Gastrocnemius medialis (tissue), 4 donors: ENCODE measurements around the gene IL9. TPM values are rescaled to one million over a fixed set of nuclear protein-coding genes. Genes with fewer than 3 reads are reported as not detected.

ENCODE experiments used
- ATAC-seq, 2 donors: fragments of 150-250 bp; one replicate each; pipeline ENCODE4 v1.9.1; 2016
- DNase-seq, 2 donors: peaks; one replicate each; pipeline ENCODE4 v3.0.0-alpha.2; 2019
- H3K27ac ChIP-seq, 4 donors: fragments of 200-600 bp; sonication (generic); 1 replicate in 1 of 4; 2 replicates in 3 of 4; pipeline ENCODE4 v1.5.1; 2016 to 2018; ENCODE audit warnings: mild to moderate bottlenecking in 2 of 4, moderate library complexity in 1 of 4
- H3K27me3 ChIP-seq, 3 donors: fragments of 200-600 bp; sonication (generic) in 2 of 3; 1 replicate in 1 of 3; 2 replicates in 2 of 3; pipeline versions ENCODE4 v1.5.1 to v1.6.0; 2016 to 2019; ENCODE audit warnings: mild to moderate bottlenecking in 1 of 3, moderate library complexity in 1 of 3
- H3K36me3 ChIP-seq, 2 donors: fragments of 200-600 bp; sonication (generic) in 1 of 2; one replicate each; pipeline ENCODE4 v1.5.1; 2017 to 2018
- H3K4me1 ChIP-seq, 2 donors: fragments of 200-600 bp; sonication (generic) in 1 of 2; one replicate each; pipeline ENCODE4 v1.5.1; 2016 to 2017; ENCODE audit warnings: mild to moderate bottlenecking in 2 of 2
- H3K4me3 ChIP-seq, 4 donors: fragments of 200-600 bp; sonication (generic) in 3 of 4; 1 replicate in 1 of 4; 2 replicates in 3 of 4; pipeline ENCODE4 v1.5.1; 2016 to 2019; ENCODE audit warnings: mild to moderate bottlenecking in 2 of 4
- H3K9me3 ChIP-seq, 3 donors: fragments of 200-600 bp; sonication (generic) in 2 of 3; 1 replicate in 1 of 3; 2 replicates in 2 of 3; pipeline ENCODE4 v1.5.1; 2016 to 2019
- CTCF ChIP-seq, 5 experiments: fragments of 450-650 bp in 3 of 5; fragments of 200-600 bp in 2 of 5; sonication (generic) in 2 of 5; IDR thresholded peaks in 4 of 5; conservative IDR thresholded peaks in 1 of 5; 1 replicate in 4 of 5; 2 replicates in 1 of 5; pipeline ENCODE4 v1.5.1; 2016 to 2019; ENCODE audit warnings: antibody characterized with exemption in 5 of 5, mild to moderate bottlenecking in 3 of 5, moderate library complexity in 3 of 5
- POLR2A ChIP-seq, 2 donors: fragments of 450-650 bp; IDR thresholded peaks; one replicate each; pipeline ENCODE4 v1.6.1; 2017; ENCODE audit warnings: antibody characterized with exemption in 2 of 2, mild to moderate bottlenecking in 2 of 2, moderate library complexity in 2 of 2
- in situ Hi-C, 4 donors: fragments of 200-750 bp; cut with MboI; loops; one replicate each; pipeline versions ENCODE4 v1.15.0 to v1.8.0; 2017; ENCODE audit warnings: low sequenced_read_pairs in 4 of 4
- intact Hi-C: fragments of 100-400 bp; cut with DNase I; formaldehyde crosslinking; loops from one replicate; pipeline ENCODE4 v1.15.1; 2023; ENCODE audit warnings: low total_unique reads
- total RNA-seq, 4 donors: library from RNA; depleted of rRNA; stranded (reverse); fragments of >200 nt; gene quantifications; one replicate each; pipeline versions ENCODE4 v1.1.0 to v1.2.3, GENCODE V29; 2016

The IL9 gene
- not detected for total RNA-seq

- in situ Hi-C loops: no loop called here
- intact Hi-C loops: no loop called here
- no peaks in the 10 kb centered on the region for H3K4me1 ChIP-seq
- H3K9me3 ChIP-seq: no peaks in the 10 kb centered on the region
- no peak within 1 kb of the TSS for H3K4me3 ChIP-seq
- DNase-seq: no peak
- H3K36me3 ChIP-seq: no peaks in the 10 kb centered on the region
- no peak for ATAC-seq
- H3K27me3 ChIP-seq: peaks cover 0 to 11% (median 0%) of the 10 kb centered on the region in 3 donors
- TF ChIP-seq POLR2A (IDR thresholded peaks at IDR 0.05): no peak
- no peak for TF ChIP-seq CTCF (IDR thresholded peaks at IDR 0.05 in 4 of 5, conservative IDR thresholded peaks at IDR 0.05 in 1 of 5)
- no peak within 1 kb of the TSS for H3K27ac ChIP-seq
These were observed at the start of gene IL9 for GRCh38 chr5:135895474-135896006. IL9 (minus strand) TSS chr5:135895841; CDS start chr5:135895816, 25 bp downstream.

GRCh38 chr5:135944967-135945560, 49.4 kb upstream of the IL9 start:
- Histone ChIP-seq H3K4me1 (no peaks in the 10 kb centered on the region), H3K9me3 (no peaks in the 10 kb centered on the region), H3K4me3 (no peak overlapping the region), H3K27me3 (no peaks in the 10 kb centered on the region), H3K27ac (no peak overlapping the region), H3K36me3 (no peaks in the 10 kb centered on the region)
- DNase-seq: peak; percentile 26
- in situ Hi-C loops (loop anchor here in 3 of 4 donors (5.0 to 10.0 kb wide), 4 partner anchors 130 to 270 kb away; no protein-coding TSS in a partner anchor), intact Hi-C loops (loop anchor here (1.0 to 2.0 kb wide), 4 partner anchors 117 to 267 kb away; no protein-coding TSS in a partner anchor)
- peak; percentile 75 to 80 for ATAC-seq
- TF ChIP-seq CTCF (IDR thresholded peaks at IDR 0.05 in 4 of 5, conservative IDR thresholded peaks at IDR 0.05 in 1 of 5) (peak; percentile 67 to 79 (median 71)), POLR2A (IDR thresholded peaks at IDR 0.05) (no peak)

DNA sequence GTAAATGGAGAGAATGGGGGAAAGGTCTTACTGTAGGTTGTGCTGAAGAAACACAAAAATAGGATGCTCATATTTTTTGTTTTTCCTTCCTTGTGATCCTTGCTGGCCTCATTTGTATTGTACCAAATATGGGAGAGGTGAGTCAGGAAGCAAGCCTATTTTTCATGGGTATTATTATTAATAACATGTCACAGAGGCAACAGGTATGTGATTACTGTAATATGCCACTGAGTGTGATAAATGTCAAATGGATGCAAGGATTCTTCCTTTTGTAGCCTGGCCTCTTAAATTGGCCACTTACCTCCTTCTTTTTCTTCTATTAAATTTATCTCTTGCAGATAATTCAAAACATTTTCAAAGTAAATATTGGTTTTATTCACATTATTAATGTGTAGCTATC, 48.9 kb upstream of the IL9 start:
- Histone ChIP-seq H3K4me3 (no peak overlapping the region), H3K27me3 (no peaks in the 10 kb centered on the region), H3K27ac (no peak overlapping the region), H3K36me3 (no peaks in the 10 kb centered on the region), H3K9me3 (no peaks in the 10 kb centered on the region), H3K4me1 (no peaks in the 10 kb centered on the region)
- in situ Hi-C loops: loop anchor here in 3 of 4 donors (5.0 to 10.0 kb wide), 4 partner anchors 130 to 270 kb away; no protein-coding TSS in a partner anchor
- no peak for DNase-seq
- intact Hi-C loops: loop anchor here (1.0 to 2.0 kb wide), 2 partner anchors 138 to 268 kb away; no protein-coding TSS in a partner anchor
- TF ChIP-seq CTCF (IDR thresholded peaks at IDR 0.05 in 4 of 5, conservative IDR thresholded peaks at IDR 0.05 in 1 of 5) (no peak), POLR2A (IDR thresholded peaks at IDR 0.05) (no peak)
- no peak for ATAC-seq

- H3K4me3 ChIP-seq: no peak overlapping the region
- H3K27me3 ChIP-seq: no peaks in the 10 kb centered on the region
- DNase-seq: no peak
- in situ Hi-C loops: loop anchor here in 3 of 4 donors (5.0 to 10.0 kb wide), 4 partner anchors 133 to 273 kb away; no protein-coding TSS in a partner anchor
- no peaks in the 10 kb centered on the region for H3K4me1 ChIP-seq
- no peaks in the 10 kb centered on the region for H3K36me3 ChIP-seq
- no peaks in the 10 kb centered on the region for H3K9me3 ChIP-seq
- intact Hi-C loops: no loop called here
- TF ChIP-seq CTCF (IDR thresholded peaks at IDR 0.05 in 4 of 5, conservative IDR thresholded peaks at IDR 0.05 in 1 of 5): no peak
- no peak for TF ChIP-seq POLR2A (IDR thresholded peaks at IDR 0.05)
- no peak for ATAC-seq
- H3K27ac ChIP-seq: no peak overlapping the region
These were observed 46.6 kb upstream of the IL9 start for GRCh38 chr5:135942202-135942771.
